Activated naive CD8-positive, alpha-beta T cell treated with anti-CD3 and anti-CD28 coated beads for 36 hours (primary cell): Measurements from ENCODE around the gene ISLR. TPM values are rescaled to one million over a fixed set of nuclear protein-coding genes. Genes with fewer than 3 reads are reported as not detected.
A peak's percentile ranks its signal among the peaks of the same experiment; 100 is the strongest.

Experiments used
- DNase-seq: peaks from one replicate; pipeline ENCODE4 v3.0.0; 2021
- H3K27ac Mint-ChIP-seq: one replicate; pipeline ENCODE4 v1.8.0; 2022; ENCODE audit warnings: mild to moderate bottlenecking, moderate library complexity, mixed read lengths
- H3K27me3 Mint-ChIP-seq: one replicate; pipeline ENCODE4 v1.8.0; 2022; ENCODE audit warnings: mild to moderate bottlenecking, mixed read lengths
- H3K36me3 Mint-ChIP-seq: one replicate; pipeline ENCODE4 v1.8.0; 2021; ENCODE audit warnings: mild to moderate bottlenecking, mixed read lengths
- H3K4me1 Mint-ChIP-seq: one replicate; pipeline ENCODE4 v1.8.0; 2021; ENCODE audit warnings: mixed read lengths
- H3K4me3 Mint-ChIP-seq: one replicate; pipeline ENCODE4 v1.8.0; 2022; ENCODE audit warnings: mild to moderate bottlenecking, moderate library complexity, mixed read lengths
- H3K9me3 Mint-ChIP-seq: one replicate; pipeline ENCODE4 v1.8.0; 2022; ENCODE audit warnings: mixed read lengths
- total RNA-seq, 2 experiments: library from RNA; stranded (reverse); gene quantifications; one replicate each; pipeline ENCODE4 v1.2.3, GENCODE V29; 2021

The ISLR gene
- total RNA-seq, 2 experiments from 2014 or later = not detected

DNA sequence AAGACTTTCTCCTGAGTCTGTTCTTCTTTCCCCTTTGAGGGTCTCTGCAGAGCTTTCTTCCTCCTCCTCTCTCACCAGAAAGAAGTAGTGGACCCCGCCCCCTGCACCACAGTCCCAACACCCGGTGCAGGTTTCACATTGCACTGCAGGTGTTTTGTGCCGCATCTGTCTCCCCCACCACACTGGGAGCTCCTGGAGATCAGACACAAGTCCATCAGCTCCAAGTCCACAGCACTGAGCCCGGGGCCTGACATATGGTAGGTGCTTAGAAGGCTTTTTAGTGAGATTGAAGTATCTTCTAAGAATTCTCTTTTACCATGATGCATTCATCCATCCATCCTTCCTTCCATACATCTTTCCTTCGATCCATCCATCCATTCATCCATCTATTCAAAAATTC is 19.2 kb downstream of the ISLR start:
- H3K36me3 Mint-ChIP-seq = no peaks in the 10 kb centered on the region
- no peaks in the 10 kb centered on the region for H3K4me1 Mint-ChIP-seq
- no peak overlapping the region for H3K27ac Mint-ChIP-seq
- no peaks in the 10 kb centered on the region for H3K27me3 Mint-ChIP-seq
- H3K9me3 Mint-ChIP-seq = no peaks in the 10 kb centered on the region
- H3K4me3 Mint-ChIP-seq = no peak overlapping the region
- no peak for DNase-seq

DNA sequence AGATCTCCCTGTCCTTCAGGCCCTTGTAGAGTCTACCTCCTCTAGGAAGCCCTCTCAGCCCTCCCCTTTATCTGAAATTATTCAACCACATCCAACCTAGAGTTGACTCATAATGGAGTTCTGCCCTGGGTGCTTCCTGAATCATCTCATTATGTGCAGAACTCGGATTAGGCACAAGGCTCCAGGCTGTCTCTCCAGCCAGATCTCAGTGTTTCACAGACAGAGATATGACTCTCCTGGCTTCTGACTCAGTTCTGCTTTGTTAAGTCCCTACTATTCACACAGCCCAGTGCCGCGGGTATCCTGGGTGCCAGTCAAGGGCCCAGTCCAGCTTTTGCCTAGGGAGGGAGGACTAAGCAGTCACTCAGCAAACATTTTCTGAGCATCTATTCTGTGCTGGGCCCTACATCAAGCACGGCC is 19.8 kb downstream of the ISLR start:
- no peaks in the 10 kb centered on the region for H3K4me1 Mint-ChIP-seq
- no peaks in the 10 kb centered on the region for H3K36me3 Mint-ChIP-seq
- no peak overlapping the region for H3K27ac Mint-ChIP-seq
- H3K4me3 Mint-ChIP-seq = no peak overlapping the region
- no peaks in the 10 kb centered on the region for H3K9me3 Mint-ChIP-seq
- no peaks in the 10 kb centered on the region for H3K27me3 Mint-ChIP-seq
- no peak for DNase-seq

DNA sequence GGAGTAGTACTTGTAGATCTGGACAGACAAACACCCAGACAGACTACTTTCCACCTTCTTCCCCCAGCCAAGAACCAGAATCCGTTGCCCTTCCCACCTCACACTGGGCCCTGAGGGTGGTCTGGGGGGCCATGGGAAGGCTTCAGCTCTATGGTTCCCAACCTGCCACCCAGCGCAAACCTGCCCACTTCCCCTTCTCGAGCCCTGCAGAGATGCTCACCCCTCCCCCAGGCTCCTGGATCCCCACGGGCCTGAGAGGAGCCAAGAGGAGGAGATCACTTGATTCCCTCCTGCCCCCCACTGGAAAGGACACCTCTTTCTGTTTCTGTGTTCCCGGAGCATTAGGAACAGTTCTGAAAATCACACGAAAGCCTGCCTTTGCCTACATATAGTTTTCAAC is 20.4 kb downstream of the ISLR start:
- no peaks in the 10 kb centered on the region for H3K9me3 Mint-ChIP-seq
- H3K27me3 Mint-ChIP-seq = no peaks in the 10 kb centered on the region
- H3K27ac Mint-ChIP-seq = no peak overlapping the region
- H3K4me3 Mint-ChIP-seq = no peak overlapping the region
- no peak for DNase-seq
- H3K4me1 Mint-ChIP-seq = no peaks in the 10 kb centered on the region
- H3K36me3 Mint-ChIP-seq = no peaks in the 10 kb centered on the region

GRCh38 chr15:74194572-74195559 is 21.4 kb downstream of the ISLR start:
- H3K27ac Mint-ChIP-seq = no peak overlapping the region
- no peak overlapping the region for H3K4me3 Mint-ChIP-seq
- no peaks in the 10 kb centered on the region for H3K36me3 Mint-ChIP-seq

GRCh38 chr15:74196175-74196574 is 22.7 kb downstream of the ISLR start:
- Mint-ChIP-seq H3K27ac (no peak overlapping the region), H3K9me3 (no peaks in the 10 kb centered on the region), H3K4me3 (no peak overlapping the region), H3K4me1 (no peaks in the 10 kb centered on the region), H3K36me3 (no peaks in the 10 kb centered on the region), H3K27me3 (no peaks in the 10 kb centered on the region)
- DNase-seq = no peak

More at GRCh38 chr15:74194572-74195559, 21.4 kb downstream of the ISLR start:
- Mint-ChIP-seq H3K9me3 (no peaks in the 10 kb centered on the region), H3K27me3 (no peaks in the 10 kb centered on the region), H3K4me1 (no peaks in the 10 kb centered on the region)
- no peak for DNase-seq

- Mint-ChIP-seq H3K4me3 (no peak overlapping the region), H3K4me1 (no peaks in the 10 kb centered on the region), H3K27me3 (no peaks in the 10 kb centered on the region), H3K36me3 (no peaks in the 10 kb centered on the region), H3K27ac (no peak overlapping the region), H3K9me3 (no peaks in the 10 kb centered on the region)
- DNase-seq = no peak
Measured at GRCh38 chr15:74197176-74197965, 23.9 kb downstream of the ISLR start.

GRCh38 chr15:74199297-74199652 is 25.8 kb downstream of the ISLR start:
- Mint-ChIP-seq H3K4me1 (no peaks in the 10 kb centered on the region), H3K4me3 (no peak overlapping the region), H3K9me3 (no peaks in the 10 kb centered on the region), H3K27ac (no peak overlapping the region), H3K36me3 (no peaks in the 10 kb centered on the region), H3K27me3 (no peaks in the 10 kb centered on the region)
- no peak for DNase-seq

DNA sequence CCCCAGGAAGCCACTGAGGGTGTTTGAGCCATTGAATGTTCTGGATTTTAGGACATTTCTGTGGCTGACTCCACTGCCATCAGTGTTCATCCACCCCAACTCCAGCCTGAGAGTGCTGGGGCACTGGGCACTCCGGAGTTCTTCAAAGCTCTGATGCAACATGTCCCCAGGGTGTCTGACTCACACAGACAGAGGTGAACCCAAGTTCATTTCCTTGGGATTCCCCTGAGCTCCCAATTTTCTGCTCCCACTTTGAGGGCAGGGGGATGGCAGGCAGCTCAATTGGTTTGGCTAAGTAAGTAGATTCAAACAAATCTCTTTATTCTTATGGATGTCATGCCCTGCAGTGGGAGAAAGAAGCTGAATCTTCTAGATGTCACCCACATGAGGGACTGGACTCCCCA is 26.9 kb downstream of the ISLR start:
- H3K36me3 Mint-ChIP-seq = no peaks in the 10 kb centered on the region
- no peaks in the 10 kb centered on the region for H3K27me3 Mint-ChIP-seq
- no peaks in the 10 kb centered on the region for H3K4me1 Mint-ChIP-seq
- H3K4me3 Mint-ChIP-seq = no peak overlapping the region
- no peak for DNase-seq
- H3K9me3 Mint-ChIP-seq = no peaks in the 10 kb centered on the region
- H3K27ac Mint-ChIP-seq = no peak overlapping the region

- H3K9me3 Mint-ChIP-seq = no peaks in the 10 kb centered on the region
- no peak overlapping the region for H3K27ac Mint-ChIP-seq
Measured at GRCh38 chr15:74200871-74201419, 27.4 kb downstream of the ISLR start.

GRCh38 chr15:74201710-74202420 is 28.4 kb downstream of the ISLR start:
- no peak overlapping the region for H3K4me3 Mint-ChIP-seq
- no peaks in the 10 kb centered on the region for H3K36me3 Mint-ChIP-seq
- no peaks in the 10 kb centered on the region for H3K4me1 Mint-ChIP-seq
- no peak overlapping the region for H3K27ac Mint-ChIP-seq
- no peaks in the 10 kb centered on the region for H3K9me3 Mint-ChIP-seq
- no peaks in the 10 kb centered on the region for H3K27me3 Mint-ChIP-seq
- DNase-seq = no peak

More at GRCh38 chr15:74200871-74201419, 27.4 kb downstream of the ISLR start:
- H3K4me3 Mint-ChIP-seq = no peak overlapping the region
- DNase-seq = no peak
- no peaks in the 10 kb centered on the region for H3K4me1 Mint-ChIP-seq
- no peaks in the 10 kb centered on the region for H3K27me3 Mint-ChIP-seq
- H3K36me3 Mint-ChIP-seq = no peaks in the 10 kb centered on the region

GRCh38 chr15:74202452-74203401 is 29.2 kb downstream of the ISLR start, which contains the start of gene STRA6:
Gene STRA6, minus strand, starts transcription at chr15:74202787. Its CDS starts 520 bp downstream, at chr15:74202267.
- no peaks in the 10 kb centered on the region for H3K4me1 Mint-ChIP-seq
- no peak for DNase-seq
- no peaks in the 10 kb centered on the region for H3K27me3 Mint-ChIP-seq
- no peaks in the 10 kb centered on the region for H3K36me3 Mint-ChIP-seq
- no peak within 1 kb of the TSS for H3K4me3 Mint-ChIP-seq
- H3K27ac Mint-ChIP-seq = peak within 1 kb of the TSS; percentile 15
- H3K9me3 Mint-ChIP-seq = no peaks in the 10 kb centered on the region

GRCh38 chr15:74203914-74204431 is 30.5 kb downstream of the ISLR start:
- Mint-ChIP-seq H3K4me1 (no peaks in the 10 kb centered on the region), H3K4me3 (no peak overlapping the region), H3K27me3 (no peaks in the 10 kb centered on the region), H3K36me3 (no peaks in the 10 kb centered on the region), H3K9me3 (no peaks in the 10 kb centered on the region), H3K27ac (no peak overlapping the region)
- no peak for DNase-seq

DNA sequence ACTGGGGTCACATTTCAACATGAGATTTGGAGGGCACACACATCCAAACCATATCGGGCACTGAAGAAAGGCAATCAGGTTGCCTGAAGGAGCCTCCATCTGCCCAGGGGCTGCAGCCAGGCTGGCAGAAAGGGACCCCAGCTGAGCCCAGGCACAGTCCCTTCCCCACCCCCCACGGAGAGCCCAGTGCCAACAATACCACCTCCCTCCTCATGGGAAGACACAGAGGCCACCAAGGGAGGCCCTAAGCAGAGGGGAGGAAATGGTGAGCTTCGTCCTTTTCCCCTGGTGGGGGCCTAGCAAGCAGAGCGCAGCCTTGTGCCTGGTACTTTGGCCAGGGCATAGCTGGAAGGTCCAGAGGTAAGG is 32.1 kb downstream of the ISLR start:
- DNase-seq = no peak

More for the DNA sequence above, 32.1 kb downstream of the ISLR start:
- H3K4me1 Mint-ChIP-seq = no peaks in the 10 kb centered on the region
- H3K9me3 Mint-ChIP-seq = no peaks in the 10 kb centered on the region
- no peak overlapping the region for H3K27ac Mint-ChIP-seq
- no peak overlapping the region for H3K4me3 Mint-ChIP-seq
- H3K27me3 Mint-ChIP-seq = no peaks in the 10 kb centered on the region
- no peaks in the 10 kb centered on the region for H3K36me3 Mint-ChIP-seq
